Liver (tissue), 3 donors: ENCODE results near the gene HELLS.
"Not testable (repeated sequence)": the region's sequence is repeated elsewhere in the genome, so short reads cannot be mapped to it uniquely, and the experiment has no call there.

Source experiments
- CTCF ChIP-seq: fragments of 150-350 bp; IDR thresholded peaks from 2 replicates; pipeline ENCODE4 v1.5.1; 2017; ENCODE audit warnings: improper control_type of control experiment, low read depth, low read length; ENCODE audit not compliant: missing input control
- HNF4A ChIP-seq, 2 donors: conservative IDR thresholded peaks; 2 replicates each; pipeline ENCODE4 v1.6.1; 2016; ENCODE audit warnings: antibody characterized with exemption in 2 of 2, mild to moderate bottlenecking in 2 of 2
- ZBTB33 ChIP-seq: IDR thresholded peaks from 2 replicates; pipeline ENCODE4 v1.6.1; 2016; ENCODE audit warnings: antibody characterized with exemption
- donor health status: healthy.
- donor health status: healthy.

- TF ChIP-seq CTCF; HNF4A (conservative IDR thresholded peaks at IDR 0.05); ZBTB33: not testable (repeated sequence)
These were observed 92.5 kb downstream of the HELLS start for GRCh38 chr10:94638097-94638496.
